Endothelial cell of umbilical vein (primary cell): ENCODE results near the gene ANKRD44.

Source experiments
- CTCF ChIP-seq, 2 donors: IDR thresholded peaks; 1 replicate in 1 of 2; 2 replicates in 1 of 2; pipeline ENCODE4 v1.5.1; 2011; ENCODE audit warnings: low read length in 2 of 2, mild to moderate bottlenecking in 2 of 2, moderate library complexity in 2 of 2, control low read depth in 1 of 2, inconsistent platforms in 1 of 2, low read depth in 1 of 2; ENCODE audit not compliant: insufficient read depth in 1 of 2; ENCODE audit errors: extremely low read depth in 1 of 2
- EZH2 ChIP-seq: IDR thresholded peaks from 2 replicates; pipeline ENCODE4 v1.6.1; 2012; ENCODE audit warnings: borderline replicate concordance, low read depth, mild to moderate bottlenecking, moderate library complexity, low read length, inconsistent platforms; ENCODE audit not compliant: severe bottlenecking
- JUN ChIP-seq: IDR thresholded peaks from 2 replicates; pipeline ENCODE4 v1.6.1; 2011; ENCODE audit warnings: borderline replicate concordance, low read depth; ENCODE audit not compliant: insufficient read length, insufficient read depth
- MAX ChIP-seq: IDR thresholded peaks from 2 replicates; pipeline ENCODE4 v1.6.1; 2011; ENCODE audit not compliant: insufficient read depth, insufficient read length
- POLR2A ChIP-seq: IDR thresholded peaks from 2 replicates; pipeline ENCODE4 v1.6.1; 2012; ENCODE audit warnings: low read depth, mild to moderate bottlenecking, control low read depth, low read length
- POLR2AphosphoS5 ChIP-seq: IDR thresholded peaks from 2 replicates; pipeline ENCODE4 v1.6.1; 2012; ENCODE audit warnings: low read depth, mild to moderate bottlenecking, control low read depth, low read length, moderate library complexity; ENCODE audit not compliant: insufficient read depth

GRCh38 chr2:197075754-197076337, 234.7 kb downstream of the ANKRD44 start:
- TF ChIP-seq EZH2, result no peak
- no peak for TF ChIP-seq POLR2A
- TF ChIP-seq CTCF (IDR thresholded peaks at IDR 0.05; ENCODE audit: extremely low read depth in 1 of 2, insufficient read depth in 1 of 2, low read depth in 1 of 2, low read length in 2 of 2), result peak; percentile 20 to 52
- no peak for TF ChIP-seq JUN
- TF ChIP-seq POLR2AphosphoS5, result no peak
- TF ChIP-seq MAX, result no peak
